Glutamatergic neuron (in vitro differentiated cells): Measurements from ENCODE around the gene TCERG1. TPM values are rescaled to one million over a fixed set of nuclear protein-coding genes. Genes with fewer than 3 reads are reported as not detected.
A peak's percentile ranks its signal among the peaks of the same experiment; 100 is the strongest.

Experiments used
- DNase-seq: peaks from one replicate; pipeline ENCODE4 v3.0.0; 2022
- H3K27ac Mint-ChIP-seq: one replicate; pipeline ENCODE4 v1.8.0; 2020; ENCODE audit warnings: mild to moderate bottlenecking, mixed read lengths, inconsistent platforms; ENCODE audit not compliant: unreplicated experiment
- H3K27me3 Mint-ChIP-seq: one replicate; pipeline ENCODE4 v1.8.0; 2020; ENCODE audit warnings: mild to moderate bottlenecking, moderate library complexity, mixed read lengths, inconsistent platforms; ENCODE audit not compliant: unreplicated experiment
- H3K36me3 Mint-ChIP-seq: one replicate; pipeline ENCODE4 v1.8.0; 2020; ENCODE audit warnings: mild to moderate bottlenecking, mixed read lengths, inconsistent platforms; ENCODE audit not compliant: unreplicated experiment
- H3K4me1 Mint-ChIP-seq: one replicate; pipeline ENCODE4 v1.8.0; 2020; ENCODE audit warnings: mild to moderate bottlenecking, low read depth, mixed read lengths, inconsistent platforms; ENCODE audit not compliant: unreplicated experiment
- H3K4me3 Mint-ChIP-seq: one replicate; pipeline ENCODE4 v1.8.0; 2020; ENCODE audit warnings: mild to moderate bottlenecking, mixed read lengths, inconsistent platforms; ENCODE audit not compliant: unreplicated experiment
- H3K9me3 Mint-ChIP-seq: one replicate; pipeline ENCODE4 v1.8.0; 2020; ENCODE audit warnings: mild to moderate bottlenecking, moderate library complexity, mixed read lengths, inconsistent platforms; ENCODE audit not compliant: unreplicated experiment
- CTCF ChIP-seq: fragments of 200-600 bp; sonication (generic); IDR thresholded peaks from one replicate; pipeline ENCODE4 v1.5.0; 2021; ENCODE audit not compliant: partially characterized antibody, unreplicated experiment
- total RNA-seq: library from RNA; stranded (reverse); fragmentation: NEBNext Ultra II Directional; extraction: Animal tissue kit (Norgen Biotek cat#: 25700); gene quantifications from one replicate; pipeline ENCODE4 v1.2.1, GENCODE V29; 2021; ENCODE audit not compliant: unreplicated experiment

The TCERG1 gene
- total RNA-seq, 1 donor from 2014 or later, result 122 TPM

GRCh38 chr5:146507428-146507827, 60.3 kb downstream of the TCERG1 start:
- Mint-ChIP-seq H3K9me3 (no peaks in the 10 kb centered on the region), H3K27ac (no peak overlapping the region), H3K27me3 (no peaks in the 10 kb centered on the region), H3K4me1 (no peaks in the 10 kb centered on the region), H3K36me3 (peaks cover 4% of the 10 kb centered on the region), H3K4me3 (no peak overlapping the region)
- DNase-seq, result no peak
- no peak for TF ChIP-seq CTCF

- Mint-ChIP-seq H3K4me3 (no peak overlapping the region), H3K27ac (no peak overlapping the region), H3K9me3 (peaks cover 8% of the 10 kb centered on the region), H3K4me1 (peaks cover 9% of the 10 kb centered on the region), H3K27me3 (no peaks in the 10 kb centered on the region), H3K36me3 (no peaks in the 10 kb centered on the region)
- TF ChIP-seq CTCF, result no peak
- no peak for DNase-seq
These were observed 63.5 kb downstream of the TCERG1 start for GRCh38 chr5:146510559-146511125.

GRCh38 chr5:146513462-146513861, 66.3 kb downstream of the TCERG1 start:
- Mint-ChIP-seq H3K9me3 (peaks cover 8% of the 10 kb centered on the region), H3K4me3 (no peak overlapping the region), H3K27me3 (no peaks in the 10 kb centered on the region), H3K36me3 (no peaks in the 10 kb centered on the region), H3K27ac (no peak overlapping the region), H3K4me1 (peaks cover 22% of the 10 kb centered on the region)
- no peak for TF ChIP-seq CTCF
- DNase-seq, result no peak

- Mint-ChIP-seq H3K9me3 (peaks cover 8% of the 10 kb centered on the region), H3K4me3 (no peak overlapping the region), H3K36me3 (no peaks in the 10 kb centered on the region), H3K4me1 (peaks cover 22% of the 10 kb centered on the region), H3K27me3 (no peaks in the 10 kb centered on the region), H3K27ac (peak overlapping the region; percentile 49)
- TF ChIP-seq CTCF, result no peak
- no peak for DNase-seq
These were observed 67.4 kb downstream of the TCERG1 start for GRCh38 chr5:146514575-146514974.

- TF ChIP-seq CTCF, result no peak
- Mint-ChIP-seq H3K27ac (peak overlapping the region; percentile 78), H3K27me3 (no peaks in the 10 kb centered on the region), H3K9me3 (peaks cover 8% of the 10 kb centered on the region), H3K36me3 (no peaks in the 10 kb centered on the region), H3K4me1 (peaks cover 22% of the 10 kb centered on the region), H3K4me3 (peak overlapping the region; percentile 58)
- DNase-seq, result peak; percentile 34
These were observed 68.5 kb downstream of the TCERG1 start for GRCh38 chr5:146515473-146516150.
